ENCODE results near the gene GREB1L.

GRCh38 chr18:21194871-21195771 lies 46.9 kb upstream of the GREB1L start:
- TF ChIP-seq EZH2 (IDR thresholded peaks at IDR 0.05; ENCODE audit: borderline replicate concordance, insufficient read depth, low read length, poor library complexity, severe bottlenecking) (no peak), CTCF (IDR thresholded peaks at IDR 0.05; ENCODE audit: poor library complexity, severe bottlenecking) (peak; percentile 91), POLR2AphosphoS5 (IDR thresholded peaks at IDR 0.05) (no peak), RAD21 (conservative IDR thresholded peaks at IDR 0.05) (peak; percentile 93), EP300 (conservative IDR thresholded peaks at IDR 0.05; ENCODE audit: poor library complexity, severe bottlenecking) (no peak), REST (IDR thresholded peaks at IDR 0.05; ENCODE audit: borderline replicate concordance) (no peak), TAF1 (IDR thresholded peaks at IDR 0.05; ENCODE audit: low read depth) (no peak)
